NCI-H1436 treated with DMSO at 0.1 percent for 48 hours (cell line): ENCODE measurements around the gene ATP5F1B.
A peak's percentile ranks its signal among the peaks of the same experiment; 100 is the strongest.
"Not testable (repeated sequence)": the region's sequence is repeated elsewhere in the genome, so short reads cannot be mapped to it uniquely, and the experiment has no call there.

Experiments used
- DNase-seq: peaks from one replicate; lab custom pipeline; 2025; lab: John Stamatoyannopoulos, UW

ATP5F1B gene

DNA sequence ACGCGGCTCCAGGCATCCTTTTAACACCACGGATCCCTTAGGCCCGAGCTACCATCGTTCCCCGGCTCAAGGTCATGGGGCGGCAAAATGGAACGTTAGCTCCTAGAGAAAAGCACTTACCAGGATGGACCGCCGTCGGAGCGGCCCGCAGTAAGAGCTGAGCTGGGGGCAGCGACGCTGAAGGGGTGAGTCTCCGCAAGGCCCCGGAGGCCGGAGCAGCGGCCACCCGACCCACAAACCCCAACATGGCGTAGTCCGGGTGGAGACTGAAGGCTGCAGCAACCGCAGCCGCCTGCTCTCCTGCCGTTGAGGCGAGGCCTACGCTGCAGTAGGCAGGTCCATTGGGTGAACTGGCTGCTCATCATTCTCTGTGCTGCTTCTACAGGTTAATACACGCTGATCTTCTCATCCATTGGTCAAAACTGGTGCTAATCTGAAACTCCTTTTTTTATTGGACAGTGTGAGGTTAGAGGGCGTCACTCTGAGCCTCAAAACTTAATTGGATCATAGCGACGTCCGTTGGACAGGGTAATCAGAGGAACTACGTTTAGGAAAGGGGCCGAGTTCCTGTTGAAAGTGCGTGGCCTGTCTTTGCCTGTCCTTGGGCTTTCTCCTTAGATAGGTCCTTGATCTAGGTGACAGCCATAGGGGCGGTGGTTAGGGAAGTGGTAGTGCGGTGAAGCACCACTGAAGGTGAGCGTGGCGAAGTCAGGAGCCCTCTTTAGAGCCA is at the start of gene ATP5F1B:
Gene ATP5F1B (minus strand): TSS at position 268 of the 730 bp plus-strand sequence. CDS start 21 bp downstream, at position 247.
- DNase-seq, result peak; percentile 99

- DNase-seq, result no peak
These were observed 48.4 kb upstream of the ATP5F1B start for GRCh38 chr12:56694161-56694560.

DNA sequence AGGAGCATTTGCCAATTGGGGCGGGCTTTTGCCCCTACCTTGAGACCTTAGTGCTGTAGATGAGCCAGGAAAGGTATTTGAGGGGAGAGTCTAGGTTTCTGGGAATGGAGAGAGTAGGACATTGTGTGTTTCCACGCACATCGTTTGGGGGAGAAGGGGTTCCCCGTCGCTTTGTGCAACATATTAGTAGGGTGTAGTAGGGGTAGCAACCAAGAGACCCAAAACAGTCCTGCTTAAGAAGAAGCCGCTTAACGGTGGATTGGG is 43.0 kb upstream of the ATP5F1B start:
- DNase-seq, result no peak

DNA sequence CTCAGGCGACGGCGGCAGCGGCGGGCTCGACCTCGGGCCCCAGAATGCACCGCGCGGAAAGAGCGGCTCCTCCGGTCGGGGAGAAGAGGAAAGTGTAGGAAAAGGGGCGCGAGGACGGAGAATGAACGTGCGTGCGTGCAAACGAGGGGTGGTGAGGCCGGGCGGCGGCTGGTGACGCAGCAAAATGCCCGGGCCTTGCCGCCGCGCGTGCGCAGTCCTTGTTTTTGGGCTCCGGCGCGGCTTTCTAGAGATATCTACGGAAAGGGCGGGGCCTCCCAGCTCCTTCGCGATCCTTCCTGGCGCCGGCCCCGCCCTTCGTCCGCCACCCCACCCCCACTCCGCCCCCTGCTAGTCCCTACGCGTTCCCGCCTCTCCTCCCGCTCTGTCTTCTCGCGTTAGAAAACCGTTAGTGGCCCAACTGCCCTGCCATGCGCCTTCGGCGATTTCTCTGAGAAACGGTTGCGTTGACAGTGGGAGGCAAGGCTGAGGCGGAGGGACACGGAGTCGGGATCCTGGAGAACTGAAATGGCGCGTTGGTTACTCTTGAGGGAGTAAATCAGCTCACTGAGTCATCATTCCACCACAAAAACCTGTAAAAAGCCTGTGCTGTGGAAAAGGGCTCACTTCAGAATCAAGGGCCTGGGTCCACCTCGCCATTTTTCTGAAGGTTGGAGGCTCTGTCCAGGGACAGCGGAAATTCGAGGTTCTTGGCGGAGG is 42.5 kb upstream of the ATP5F1B start, which contains the start of gene PTGES3:
Gene PTGES3 (minus strand): TSS at position 156 of the 717 bp plus-strand sequence. CDS start 285 bp downstream, outside the sequence.
- peak; percentile 95 for DNase-seq

DNA sequence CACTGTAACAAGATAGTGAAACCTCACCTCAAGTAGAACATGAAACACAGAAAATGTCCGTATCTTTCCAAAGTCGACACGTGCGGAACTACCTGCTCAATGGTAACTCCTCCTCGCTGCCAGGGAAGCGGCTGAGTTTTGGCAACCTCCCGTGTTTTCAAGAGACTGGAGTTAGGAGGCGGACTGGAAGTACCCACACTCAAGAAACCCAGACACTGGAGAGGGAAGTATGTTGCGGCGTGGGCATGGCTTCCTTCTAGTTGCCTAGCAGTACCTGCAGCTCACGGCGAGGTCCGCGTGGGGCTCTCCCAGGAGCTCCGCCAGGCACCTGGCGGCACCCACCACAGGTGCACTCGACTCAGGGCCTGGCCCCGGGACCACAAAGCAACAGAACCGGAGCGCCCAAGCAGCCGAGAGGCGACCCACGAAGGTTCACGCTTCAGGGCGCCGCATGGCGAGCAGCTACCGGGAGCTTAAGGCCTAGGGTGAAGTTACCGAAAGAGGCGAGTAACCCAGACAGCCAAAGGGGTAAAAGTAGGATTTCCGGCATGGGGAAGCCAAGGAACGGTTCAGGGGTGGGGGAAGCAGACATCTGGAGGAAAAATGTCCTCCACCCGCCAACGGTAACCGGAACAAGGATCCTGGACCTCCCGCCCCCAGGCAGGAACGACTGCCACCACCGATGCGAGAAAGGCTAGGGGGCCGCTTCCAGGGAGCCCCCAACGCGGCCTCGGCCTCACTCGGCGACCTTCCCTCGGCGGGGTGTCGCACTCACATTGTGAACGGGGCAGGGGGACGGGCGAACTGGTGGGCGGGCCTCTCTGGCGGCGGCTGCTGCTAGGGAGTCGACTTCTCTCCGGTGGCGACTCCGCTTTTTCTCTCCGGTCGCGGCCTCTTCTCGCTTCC is 41.7 kb upstream of the ATP5F1B start:
- DNase-seq, result no peak

GRCh38 chr12:56684745-56685359 is 39.1 kb upstream of the ATP5F1B start:
- no peak for DNase-seq

DNA sequence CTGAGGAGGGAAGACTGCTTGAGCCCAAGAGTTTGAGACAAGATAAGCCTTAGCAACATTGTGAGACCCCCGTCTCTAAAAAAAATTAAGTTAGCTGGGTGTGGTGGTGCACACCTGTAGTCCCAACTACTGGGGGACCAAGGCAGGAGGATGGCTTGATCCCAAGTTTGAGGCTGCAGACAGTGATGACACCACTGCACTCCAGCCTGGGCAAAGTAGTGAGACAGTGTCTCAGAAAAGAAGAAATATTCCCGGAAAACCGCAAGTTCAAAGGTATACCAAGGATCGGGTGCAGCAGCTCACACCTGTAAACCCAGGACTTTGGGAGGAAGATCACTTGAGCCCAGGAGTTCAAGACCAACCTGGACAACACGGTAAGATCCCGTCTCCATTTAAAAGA is 36.5 kb upstream of the ATP5F1B start:
- DNase-seq, result no peak

- DNase-seq, result no peak
These were observed 34.2 kb upstream of the ATP5F1B start for GRCh38 chr12:56679883-56680575.

GRCh38 chr12:56678852-56679251 is 33.1 kb upstream of the ATP5F1B start:
- no peak for DNase-seq

DNA sequence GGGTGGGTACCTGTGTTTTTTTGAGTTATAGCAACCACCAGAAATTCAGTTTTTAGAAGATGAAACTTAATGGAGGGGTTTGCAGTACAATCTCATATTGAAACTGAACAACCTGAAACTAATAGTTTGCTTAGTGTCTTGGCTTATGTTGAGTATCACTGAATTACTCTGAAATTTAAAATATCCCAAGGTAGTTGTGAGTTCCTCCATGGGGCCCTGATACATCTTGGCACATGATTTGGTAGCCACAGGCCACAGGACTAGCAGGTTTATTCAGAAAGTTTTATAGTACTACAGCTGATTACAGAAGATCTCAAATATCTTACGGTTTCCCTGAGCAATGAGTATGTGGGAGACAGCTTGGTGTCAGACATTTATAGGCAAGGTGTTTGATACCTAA is 31.9 kb upstream of the ATP5F1B start:
- DNase-seq, result no peak

DNA sequence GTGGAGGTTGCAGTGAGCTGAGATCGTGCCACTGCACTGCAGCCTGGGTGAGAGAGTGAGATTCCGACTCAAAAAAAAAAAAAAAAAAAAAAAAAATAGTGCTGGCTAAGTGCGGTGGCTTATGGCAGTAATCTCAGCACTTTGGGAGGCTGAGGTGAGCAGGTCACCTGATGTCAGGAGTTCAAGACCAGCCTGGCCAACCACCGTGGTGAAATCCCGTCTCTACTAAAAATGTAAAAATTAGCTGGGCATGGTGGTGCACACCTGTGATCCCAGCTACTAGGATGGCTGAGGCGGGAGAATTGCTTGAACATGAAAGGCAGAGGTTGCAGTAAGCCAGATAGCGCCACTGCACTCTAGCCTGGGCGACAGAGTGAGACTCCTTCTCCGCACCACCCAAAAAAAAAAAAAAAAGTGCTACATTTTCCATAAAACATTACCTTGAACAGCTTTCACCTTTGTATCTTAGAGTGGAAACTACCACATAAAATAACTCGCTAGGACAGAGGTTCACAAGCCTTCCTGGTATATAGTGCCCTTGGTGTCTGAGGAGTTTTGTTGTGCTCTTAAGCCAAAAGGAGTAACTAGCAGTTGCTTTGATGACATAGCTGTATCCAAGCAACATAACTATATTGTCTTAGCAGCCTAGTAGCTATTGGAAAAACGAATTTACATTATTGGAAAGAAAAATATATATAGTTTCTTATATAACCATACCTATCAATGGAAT is 31.2 kb upstream of the ATP5F1B start:
- DNase-seq, result no peak

DNA sequence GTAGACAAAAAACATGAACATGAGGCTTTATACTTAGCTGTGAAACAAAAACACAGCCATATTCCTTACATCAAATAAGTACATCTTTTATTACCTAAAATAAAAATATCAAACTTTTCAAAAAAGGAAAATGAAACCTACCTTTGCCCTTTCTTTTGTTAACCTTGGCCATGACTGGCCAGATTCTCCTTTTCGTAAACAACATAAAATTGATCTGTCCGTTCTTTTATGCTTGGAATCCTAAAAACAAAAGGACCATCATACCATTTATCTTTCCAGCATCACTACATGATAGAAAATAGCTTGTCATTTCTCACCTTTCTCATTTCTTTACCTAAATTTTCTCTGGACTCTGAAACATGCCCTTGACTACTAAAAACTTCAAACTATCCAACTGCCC is 25.8 kb upstream of the ATP5F1B start:
- no peak for DNase-seq

GRCh38 chr12:56670836-56671235 is 25.1 kb upstream of the ATP5F1B start:
- no peak for DNase-seq

DNA sequence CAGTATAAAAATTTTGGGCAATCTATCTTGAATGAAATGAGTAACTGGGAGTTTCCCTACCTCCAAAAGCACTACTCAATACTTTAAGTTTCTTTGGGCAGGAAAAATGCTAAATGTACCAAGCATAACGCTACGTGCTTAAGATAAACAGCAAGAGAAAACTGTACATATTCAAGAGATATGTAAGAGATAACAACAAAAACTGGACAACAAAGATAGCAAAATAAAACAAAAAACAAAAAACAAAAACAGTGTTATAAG is 22.3 kb upstream of the ATP5F1B start:
- no peak for DNase-seq

GRCh38 chr12:56661979-56662638 is 16.3 kb upstream of the ATP5F1B start:
- no peak for DNase-seq

DNA sequence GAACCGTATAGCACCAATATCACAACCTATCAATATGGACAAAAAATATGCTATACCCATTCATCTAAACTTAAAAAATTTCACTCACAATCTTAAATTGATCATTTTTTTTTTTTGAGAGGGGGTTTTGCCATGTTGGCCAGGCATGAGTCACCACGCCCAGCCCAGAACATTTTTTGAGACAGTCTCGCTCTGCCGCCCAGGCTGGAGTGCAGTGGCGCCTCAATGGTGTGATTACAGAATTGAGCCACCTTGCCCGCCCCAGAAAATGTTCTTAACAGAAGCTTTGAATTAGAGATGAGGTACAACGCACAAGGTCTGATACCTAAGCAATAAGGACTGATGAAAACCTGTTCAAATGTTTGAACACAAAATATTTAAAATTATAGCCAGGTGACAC is 15.8 kb upstream of the ATP5F1B start:
- DNase-seq, result no peak

DNA sequence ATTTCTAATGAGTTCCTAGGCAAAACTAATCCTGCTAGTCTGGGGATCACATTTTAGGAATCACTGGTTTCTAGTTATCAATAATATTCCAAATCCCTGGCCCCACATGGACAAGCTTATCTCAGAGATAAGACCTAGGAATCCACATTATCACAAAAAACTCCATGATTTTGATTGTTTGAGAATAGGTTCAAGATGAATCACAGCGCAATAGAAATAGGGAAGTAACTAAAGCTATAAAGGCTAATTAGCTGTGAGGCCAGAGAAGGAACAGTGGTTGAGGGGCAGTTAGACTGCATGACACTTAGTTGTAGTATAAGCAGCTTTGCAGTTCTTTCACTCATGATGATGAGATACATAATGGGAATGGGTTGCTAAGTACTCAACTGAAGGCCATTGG is 13.1 kb upstream of the ATP5F1B start:
- DNase-seq, result no peak

DNA sequence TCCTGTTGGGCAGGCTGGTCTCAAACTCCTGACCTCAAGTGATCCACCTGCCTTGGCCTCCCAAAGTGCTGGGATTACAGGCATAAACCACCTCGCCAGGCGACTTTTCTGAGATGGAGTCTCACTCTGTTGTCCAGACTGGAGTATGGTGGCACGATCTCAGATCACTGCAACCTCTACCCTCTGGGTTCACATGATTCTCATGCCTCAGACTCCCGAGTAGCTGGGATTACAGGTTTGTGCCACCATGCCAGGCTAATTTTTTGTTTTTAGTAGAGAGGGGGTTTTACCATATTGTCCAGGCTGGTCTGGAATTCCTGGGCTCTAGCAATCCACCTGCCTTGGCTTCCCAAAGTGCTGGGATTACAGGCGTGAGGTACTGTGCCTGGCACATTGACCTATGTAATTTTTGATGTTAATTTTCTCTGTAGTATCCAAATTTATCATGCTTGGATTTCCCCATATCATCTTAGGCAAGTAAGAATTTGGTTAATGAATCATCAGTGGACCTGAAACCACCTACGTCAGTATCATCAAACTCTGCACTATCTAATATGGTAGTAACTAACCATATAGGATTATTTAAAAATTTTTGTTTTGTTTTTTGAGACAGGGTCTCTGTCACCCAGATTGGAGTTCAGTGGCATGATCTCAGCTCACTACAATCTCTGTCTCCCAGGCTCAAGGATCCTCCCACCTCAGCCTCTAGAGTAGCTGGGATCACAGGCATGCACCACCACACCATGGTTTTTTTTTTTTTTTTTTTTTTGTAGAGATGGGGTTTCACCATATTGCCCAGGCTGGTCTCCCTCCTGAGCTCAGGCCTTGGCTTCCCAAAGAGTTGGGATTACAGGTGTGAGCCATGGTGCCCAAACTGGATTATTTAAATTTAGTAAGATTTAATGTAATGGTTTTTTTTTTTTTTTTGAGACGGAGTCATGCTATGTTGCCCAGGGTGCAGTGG is 11.9 kb upstream of the ATP5F1B start:
- DNase-seq, result no peak

DNA sequence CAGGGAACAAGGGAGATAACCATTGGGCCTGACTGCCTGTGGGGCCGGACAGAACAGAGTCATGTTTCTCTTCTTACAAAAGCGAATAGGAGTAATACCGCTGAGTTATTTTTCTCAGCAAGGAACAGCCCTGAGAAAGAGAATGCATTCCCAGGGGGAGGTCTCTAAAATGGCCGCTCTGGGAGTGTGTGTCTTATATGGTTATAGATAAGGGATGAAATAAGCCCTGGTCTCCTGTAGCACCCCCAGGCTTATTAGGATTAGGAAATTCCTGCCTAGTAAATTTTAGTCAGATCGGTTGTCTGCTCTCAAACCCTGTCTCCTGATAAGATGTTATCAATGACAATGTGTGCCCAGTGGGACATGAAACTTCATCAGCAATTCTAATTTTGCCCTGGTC is 8.0 kb upstream of the ATP5F1B start:
- not testable (repeated sequence) for DNase-seq
